ENCODE results near the gene CCDC78.
"Not testable (repeated sequence)": the region's sequence is repeated elsewhere in the genome, so short reads cannot be mapped to it uniquely, and the experiment has no call there.

CCDC78 gene

DNA sequence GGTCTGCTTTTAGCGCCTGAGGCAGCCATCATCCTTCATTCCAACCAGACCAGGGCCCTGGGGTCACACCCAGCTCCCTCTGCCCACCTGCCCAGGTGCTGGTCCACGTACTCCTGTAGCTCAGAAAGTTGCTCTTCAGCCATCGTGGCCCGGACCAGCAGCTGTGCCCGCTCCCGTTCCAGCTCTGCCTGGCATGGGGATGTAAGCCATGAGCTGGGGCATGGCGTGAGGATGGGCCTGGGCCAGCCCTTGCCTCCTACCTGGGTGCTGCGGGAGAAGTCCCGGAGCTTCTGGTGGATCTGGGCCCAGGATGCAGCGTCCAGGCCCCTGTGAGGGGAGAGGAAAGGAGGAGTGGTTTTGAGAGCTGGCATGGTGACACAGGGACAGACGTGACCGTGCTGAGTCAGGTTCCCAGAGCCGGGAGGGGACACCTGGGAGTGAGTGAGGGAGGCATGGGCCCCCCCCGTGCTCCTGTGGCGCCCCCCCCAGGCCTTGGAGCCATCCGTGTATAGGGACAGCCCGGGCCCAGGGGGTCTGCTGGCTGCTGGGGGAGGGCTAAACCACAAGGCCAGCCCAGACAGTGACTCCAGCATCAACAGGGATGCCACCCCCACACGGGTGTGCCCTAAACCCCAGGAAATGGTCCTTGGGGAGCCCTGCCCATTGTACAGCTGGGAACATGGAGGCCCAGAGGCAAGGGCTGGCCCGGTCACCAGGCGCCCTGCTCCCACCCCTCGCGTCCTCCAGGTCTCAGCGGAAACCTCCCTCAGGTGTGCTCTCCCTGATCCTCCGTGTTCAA, 3.2 kb downstream of the CCDC78 start:
- DNase-seq, result no peak

- DNase-seq, result no peak
These were observed 4.3 kb downstream of the CCDC78 start for GRCh38 chr16:721765-722540.

GRCh38 chr16:720990-721764, 5.1 kb downstream of the CCDC78 start, which contains the start of gene ANTKMT:
TSS of gene ANTKMT (plus strand) at chr16:721146. CDS start at chr16:721275, 129 bp downstream.
- DNase-seq, result peak; percentile 82

- peak; percentile 81 for DNase-seq
These were observed 5.7 kb downstream of the CCDC78 start for GRCh38 chr16:720447-720989.

DNA sequence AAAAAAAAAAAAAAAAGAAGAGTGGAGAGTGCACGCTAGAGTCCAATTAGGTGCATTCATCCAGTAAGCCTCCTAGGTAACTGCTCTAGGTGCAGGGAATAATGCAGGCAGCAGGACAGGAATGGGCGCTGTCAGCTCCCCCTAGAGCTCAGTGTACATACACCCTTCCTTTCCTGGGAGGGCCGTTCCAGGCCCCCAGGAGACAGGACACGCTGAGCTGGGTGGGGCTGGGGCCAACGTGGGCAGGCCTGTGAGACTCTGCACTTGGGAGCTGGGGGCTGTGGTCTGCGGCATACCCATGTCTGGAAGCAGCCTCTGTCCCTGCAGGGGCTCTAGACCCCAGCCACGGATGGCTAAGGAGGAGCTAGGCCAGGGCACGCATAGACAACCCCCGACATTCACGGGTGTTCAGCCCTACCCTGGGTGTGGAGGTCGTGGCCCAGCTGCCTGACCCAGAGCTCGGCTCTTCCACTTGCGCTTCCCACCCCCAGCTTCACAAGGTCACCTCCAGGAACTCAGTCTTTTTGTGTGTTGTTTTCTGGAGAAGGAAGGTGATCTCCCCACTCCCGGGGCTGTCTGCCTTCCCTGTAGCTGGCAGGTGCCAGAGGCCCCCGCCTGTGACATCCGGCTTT, 6.3 kb downstream of the CCDC78 start:
- no peak for DNase-seq

DNA sequence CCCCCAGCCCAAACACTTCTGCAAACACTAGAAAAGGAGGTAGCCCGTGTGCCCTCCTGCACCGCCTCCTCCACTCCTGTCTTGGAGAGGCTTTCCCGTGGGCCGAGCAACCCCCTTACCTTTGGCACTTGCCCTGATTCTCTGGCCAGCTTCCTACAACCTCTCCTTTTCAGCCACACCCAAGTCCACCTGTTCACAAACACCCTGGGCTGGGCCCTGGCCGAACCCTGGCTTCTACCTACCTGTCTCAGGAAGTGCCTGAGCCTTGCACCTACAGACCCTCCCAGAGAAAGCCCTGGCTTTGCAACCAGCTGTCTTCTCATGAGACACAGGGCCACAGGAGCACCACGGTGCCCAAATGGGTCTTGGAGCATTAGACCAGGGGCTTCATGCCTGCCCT, 7.3 kb downstream of the CCDC78 start:
- DNase-seq, result no peak

DNA sequence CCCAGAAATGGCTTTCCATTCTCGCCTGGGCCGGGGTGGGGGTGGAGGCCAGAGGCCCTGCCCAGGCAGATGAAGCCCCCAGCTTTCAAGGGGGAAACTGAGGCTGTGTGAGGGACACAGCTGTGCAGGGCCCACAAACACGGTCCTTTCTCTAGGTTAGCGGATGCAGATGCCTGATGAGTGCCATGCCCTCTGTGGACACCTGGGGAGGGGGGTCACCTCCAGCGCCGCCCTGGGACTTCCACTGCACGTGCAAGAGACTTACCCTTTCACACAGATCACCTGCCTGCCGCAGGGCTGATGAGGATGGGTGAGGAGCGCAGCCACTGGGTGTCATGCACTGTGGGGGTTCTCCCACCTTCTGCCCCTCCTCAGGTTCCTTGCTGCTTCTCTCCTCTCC, 7.9 kb downstream of the CCDC78 start:
- DNase-seq, result no peak

GRCh38 chr16:717450-718245, 8.6 kb downstream of the CCDC78 start:
- DNase-seq, result no peak

- DNase-seq, result no peak
These were observed 9.4 kb downstream of the CCDC78 start for GRCh38 chr16:716768-717325.

DNA sequence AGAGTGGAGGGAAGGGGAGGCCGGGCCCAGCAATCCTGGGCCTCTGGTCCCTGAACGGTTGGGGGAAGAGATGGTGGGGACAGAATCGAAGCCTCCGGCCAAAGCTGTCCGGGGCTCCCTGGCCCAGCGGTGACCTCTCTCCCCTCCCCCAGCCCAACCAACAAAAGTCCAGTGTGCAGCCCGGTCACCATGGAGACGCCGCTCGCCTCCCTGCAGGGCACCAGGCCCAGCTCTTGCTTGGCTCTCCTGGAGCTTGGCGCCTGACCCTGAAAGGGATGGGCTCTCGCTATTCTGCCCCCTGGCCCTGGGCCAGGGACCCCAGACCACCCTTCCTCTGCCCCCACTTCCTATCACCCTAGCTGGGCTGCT, 10.1 kb downstream of the CCDC78 start:
- peak; percentile 68 for DNase-seq

GRCh38 chr16:715477-716199, 10.6 kb downstream of the CCDC78 start:
- no peak for DNase-seq

DNA sequence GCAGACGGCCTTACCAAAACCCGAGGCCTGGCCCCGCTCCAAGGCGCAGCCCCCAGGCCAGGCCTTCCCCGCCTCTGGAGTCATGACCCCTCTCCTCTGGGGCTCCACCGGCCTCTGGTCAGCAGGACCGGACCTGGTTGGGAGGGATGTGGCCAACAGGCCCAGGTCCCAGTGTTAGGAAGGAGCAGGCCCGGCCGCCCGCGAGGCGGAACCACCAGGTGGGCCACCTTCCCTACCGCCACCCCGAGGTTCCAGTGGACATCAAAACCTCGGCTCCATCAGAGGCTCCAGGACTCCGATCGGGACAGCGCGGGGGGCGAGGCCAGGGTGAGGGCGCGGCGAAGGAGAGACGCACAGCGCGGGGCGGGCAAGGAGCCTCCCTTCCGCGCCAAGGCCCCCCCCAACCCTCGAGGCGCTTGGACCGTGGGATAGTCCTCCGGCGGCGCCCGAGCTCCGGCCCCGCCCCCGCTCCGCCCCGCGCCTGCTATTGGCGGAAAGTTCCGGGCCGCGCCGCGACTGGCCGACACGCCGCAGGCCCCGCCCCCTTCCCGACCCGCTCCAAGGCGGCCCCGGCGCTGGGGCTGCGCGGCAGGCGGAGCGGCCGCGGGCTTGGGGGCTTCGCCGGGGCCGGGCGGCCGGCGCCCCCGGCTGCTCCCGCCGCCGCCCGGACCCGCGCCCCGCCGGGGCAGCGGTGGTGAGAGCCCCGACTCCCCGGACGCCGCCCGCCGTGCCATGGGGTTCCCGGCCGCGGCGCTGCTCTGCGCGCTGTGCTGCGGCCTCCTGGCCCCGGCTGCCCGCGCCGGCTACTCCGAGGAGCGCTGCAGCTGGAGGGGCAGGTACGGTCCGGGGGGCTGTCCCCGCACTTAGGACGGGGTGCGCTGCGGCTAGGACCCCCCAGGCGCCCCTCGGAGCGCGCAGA, 11.4 kb downstream of the CCDC78 start, which contains the start of gene METRN:
Gene METRN, plus strand, starts transcription at position 561 of the 919 bp plus-strand sequence. Its CDS starts 172 bp downstream, at position 733.
- peak; percentile 94 for DNase-seq

- DNase-seq, result no peak
These were observed 12.2 kb downstream of the CCDC78 start for GRCh38 chr16:714079-714478.

DNA sequence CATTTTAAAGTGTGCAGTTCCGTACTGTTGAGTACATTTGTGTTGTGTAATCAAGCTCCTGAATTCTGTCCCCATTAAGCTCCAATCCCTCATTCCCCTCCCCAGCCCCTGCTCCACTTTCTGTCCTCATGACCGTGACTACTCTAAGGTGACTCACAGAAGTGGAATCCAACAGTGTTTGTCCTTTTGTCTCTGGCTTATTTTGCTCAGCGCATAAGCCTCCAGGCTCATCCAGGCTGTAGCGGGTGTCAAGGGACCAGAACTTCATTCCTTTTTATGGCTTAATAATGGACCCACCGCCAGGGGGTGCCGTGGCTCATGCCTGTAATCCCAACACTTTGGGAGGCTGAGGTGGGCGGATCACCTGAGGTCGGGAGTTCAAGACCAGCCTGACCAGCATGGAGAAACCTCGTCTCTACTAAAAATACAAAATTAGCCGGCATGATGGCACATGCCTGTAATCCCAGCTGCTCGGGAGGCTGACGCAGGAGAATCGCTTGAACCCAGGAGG, 13.4 kb downstream of the CCDC78 start:
- DNase-seq, result not testable (repeated sequence)

DNA sequence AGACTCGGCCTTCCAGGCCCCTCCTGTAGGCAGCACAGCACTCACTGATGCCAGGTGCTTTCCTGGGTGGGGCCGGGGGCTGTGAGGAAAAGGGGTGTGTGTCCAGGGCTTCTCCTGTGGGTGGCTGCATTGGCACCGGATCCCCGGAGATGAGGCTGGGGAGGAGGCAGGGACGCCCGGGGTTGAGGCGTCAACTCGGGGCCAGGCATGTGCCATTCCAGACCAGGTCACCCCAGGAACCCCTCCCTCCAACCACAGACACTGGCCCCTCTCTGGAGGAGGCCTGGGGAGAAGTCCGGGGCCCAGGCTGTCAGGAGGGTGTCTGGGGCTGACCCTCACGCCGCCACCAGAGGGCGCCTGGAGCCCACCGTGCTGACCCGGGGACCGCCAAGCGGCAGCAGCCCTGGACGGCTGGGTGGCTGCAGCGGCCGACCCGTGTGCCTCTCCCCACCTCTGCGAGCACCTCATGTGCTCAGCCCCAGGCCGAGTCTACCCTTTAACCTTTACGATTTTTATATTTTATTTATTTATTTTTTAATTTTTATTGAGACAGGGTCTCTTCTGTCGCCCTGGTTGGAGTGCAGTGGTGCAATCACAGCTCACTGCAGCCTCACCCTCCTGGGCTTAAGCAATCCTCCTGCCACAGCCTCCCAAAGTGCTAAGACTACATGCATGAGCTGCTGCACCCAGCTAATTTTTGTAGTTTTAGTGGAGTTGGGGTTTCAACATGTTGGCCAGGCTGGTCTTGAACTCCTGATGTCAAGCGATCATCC, 14.5 kb downstream of the CCDC78 start:
- peak; percentile 83 for DNase-seq

DNA sequence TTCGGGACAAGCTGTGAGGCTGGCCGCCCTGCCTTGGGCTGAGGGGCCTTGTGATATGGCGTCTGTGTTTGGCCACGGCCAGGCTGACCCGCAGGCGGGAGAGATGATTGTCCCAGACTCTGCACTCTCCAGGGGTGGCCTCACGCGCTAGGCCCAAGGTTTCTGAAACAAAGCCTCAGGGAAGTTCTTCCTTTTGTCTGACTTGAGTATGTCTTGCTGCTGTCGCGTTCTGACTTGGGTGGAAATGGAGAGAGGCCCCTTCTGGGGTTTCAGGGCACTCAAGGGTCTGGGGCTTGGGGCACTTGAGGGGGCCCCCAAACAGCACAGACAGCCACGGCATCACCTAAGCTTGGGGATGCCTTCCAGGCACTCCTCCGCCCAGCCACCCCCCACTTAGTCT, 15.2 kb downstream of the CCDC78 start:
- no peak for DNase-seq

- DNase-seq, result no peak
These were observed 15.7 kb downstream of the CCDC78 start for GRCh38 chr16:710500-711075.

All from femur (tissue), 1 donor.